Myocyte (in vitro differentiated cells): ENCODE data around the gene TGM6. TPM values are rescaled to one million over a fixed set of nuclear protein-coding genes. Genes with fewer than 3 reads are reported as not detected.
A peak's percentile ranks its signal among the peaks of the same experiment; 100 is the strongest.

ENCODE experiments used
- DNase-seq: peaks from one replicate; pipeline ENCODE4 v3.0.0-alpha.2; 2012; ENCODE audit warnings: low read depth
- total RNA-seq: library from RNA; depleted of rRNA; stranded (reverse); fragments of >200 nt; gene quantifications from 2 replicates; pipeline ENCODE4 v1.2.3, GENCODE V29; 2014

TGM6 gene
- total RNA-seq, 1 donor from 2014 or later = not detected

DNA sequence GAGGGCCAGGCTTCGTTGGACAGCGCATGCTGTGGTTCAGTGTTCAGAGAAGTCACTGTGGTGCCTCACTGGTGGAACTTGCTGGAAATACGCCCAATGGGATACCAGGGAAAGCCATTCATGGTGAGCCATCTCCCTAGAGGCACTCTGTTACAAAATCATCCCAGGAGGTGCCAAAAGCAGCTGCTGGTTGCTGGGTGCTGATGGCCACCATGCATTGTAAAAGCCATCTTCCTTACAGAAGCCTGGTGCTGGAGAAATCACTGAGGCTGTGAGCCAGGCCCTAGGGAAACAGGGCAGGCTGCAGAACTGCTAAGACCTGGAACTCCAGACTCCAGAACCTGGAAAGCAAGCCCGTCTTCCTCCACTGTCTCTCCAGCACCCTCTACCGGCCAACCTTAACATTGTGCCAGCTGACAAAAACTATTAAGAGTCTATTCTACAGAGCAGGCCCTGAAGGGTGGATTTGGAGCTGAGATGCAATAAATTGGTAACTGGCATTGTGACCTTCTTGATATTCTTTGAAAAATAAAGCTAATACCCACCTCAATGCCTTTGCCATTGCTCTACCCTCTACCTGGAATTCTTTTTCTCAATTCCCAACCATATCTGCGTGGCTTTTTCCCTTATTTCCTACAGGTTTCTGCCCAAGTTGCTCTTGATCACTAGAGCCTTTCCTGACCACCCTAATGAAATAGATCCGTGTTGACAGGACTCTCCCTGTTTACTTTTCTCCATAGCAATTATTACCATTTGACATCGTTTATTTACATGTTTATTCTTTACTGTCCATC lies 71.4 kb downstream of the TGM6 start:
- DNase-seq = peak; percentile 76

GRCh38 chr20:2453792-2454191 lies 73.1 kb downstream of the TGM6 start:
- DNase-seq = no peak

DNA sequence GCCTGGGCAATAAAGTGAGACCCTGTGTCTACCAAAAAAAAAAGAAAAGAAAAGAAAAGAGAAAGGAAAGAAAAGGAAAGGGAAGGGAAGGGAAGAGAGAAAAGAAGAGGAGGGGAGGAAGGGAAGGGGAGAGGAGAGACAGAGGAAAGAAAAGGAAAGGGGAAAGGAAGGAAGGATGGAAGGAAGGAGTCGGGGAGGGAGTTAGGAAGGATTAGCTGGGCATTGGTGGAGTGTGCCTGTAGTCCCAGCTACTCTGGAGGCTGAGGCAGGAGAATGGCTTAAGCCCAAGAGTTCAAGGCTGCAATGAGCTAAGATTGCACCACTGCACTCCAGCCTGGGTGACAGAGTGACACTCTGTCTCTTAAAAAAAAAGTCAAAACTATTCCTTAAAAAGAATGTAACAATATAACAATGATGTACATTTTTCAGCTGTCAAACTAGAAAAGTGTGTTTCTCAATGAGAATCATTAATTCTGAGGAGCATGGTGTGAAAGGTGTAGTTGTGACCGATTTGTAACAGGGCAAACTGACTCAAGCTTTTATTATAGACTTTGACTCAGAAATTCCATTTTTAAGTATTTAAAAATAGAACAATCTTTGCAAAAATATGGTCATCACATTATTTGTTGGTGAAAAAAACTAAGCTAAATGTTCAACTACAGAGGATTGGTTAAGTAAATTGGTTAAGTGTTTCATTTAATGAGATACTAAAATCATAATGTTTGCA lies 75.2 kb downstream of the TGM6 start:
- peak; percentile 3 for DNase-seq

GRCh38 chr20:2458919-2459499 lies 78.3 kb downstream of the TGM6 start:
- no peak for DNase-seq

DNA sequence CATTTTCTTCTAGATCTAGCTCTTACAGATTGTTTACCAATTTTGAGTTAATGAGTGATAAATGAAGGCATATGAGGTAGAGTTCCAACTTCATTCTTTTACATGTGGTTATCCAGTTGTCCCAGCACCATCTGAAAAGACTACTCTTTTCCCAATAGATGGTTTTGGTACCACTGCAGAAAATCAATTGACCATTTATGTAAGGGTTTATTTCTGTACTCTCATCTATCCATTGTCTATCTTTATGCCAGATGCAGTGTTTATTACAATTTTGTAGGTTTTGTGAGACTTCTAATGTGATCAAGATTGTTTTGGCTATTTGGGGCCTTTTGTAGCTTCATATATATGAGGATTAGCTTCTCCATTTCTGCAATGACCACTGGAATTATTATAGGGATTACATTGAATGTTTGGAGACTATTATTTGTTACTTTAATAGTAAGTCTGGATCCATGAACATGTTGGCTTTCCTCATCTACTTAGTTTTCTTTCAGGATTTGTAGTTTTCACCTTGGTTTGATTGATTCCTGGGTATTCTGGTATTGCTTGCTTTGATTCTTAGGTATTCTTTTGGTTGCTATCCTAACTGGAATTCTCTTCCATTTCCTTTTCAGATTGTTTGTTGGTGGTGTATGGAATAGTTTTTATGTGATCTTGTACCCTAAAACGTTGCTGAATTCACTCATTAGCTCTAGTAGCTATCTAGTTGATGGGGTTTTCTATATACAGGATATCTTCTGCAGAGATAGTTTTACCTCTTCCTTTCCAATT lies 79.5 kb downstream of the TGM6 start:
- no peak for DNase-seq

- DNase-seq = no peak
These were observed 80.2 kb downstream of the TGM6 start for GRCh38 chr20:2460752-2461424.

- no peak for DNase-seq
These were observed 81.8 kb downstream of the TGM6 start for GRCh38 chr20:2462484-2462883.

GRCh38 chr20:2463616-2464365 lies 83.1 kb downstream of the TGM6 start:
- DNase-seq = no peak

DNA sequence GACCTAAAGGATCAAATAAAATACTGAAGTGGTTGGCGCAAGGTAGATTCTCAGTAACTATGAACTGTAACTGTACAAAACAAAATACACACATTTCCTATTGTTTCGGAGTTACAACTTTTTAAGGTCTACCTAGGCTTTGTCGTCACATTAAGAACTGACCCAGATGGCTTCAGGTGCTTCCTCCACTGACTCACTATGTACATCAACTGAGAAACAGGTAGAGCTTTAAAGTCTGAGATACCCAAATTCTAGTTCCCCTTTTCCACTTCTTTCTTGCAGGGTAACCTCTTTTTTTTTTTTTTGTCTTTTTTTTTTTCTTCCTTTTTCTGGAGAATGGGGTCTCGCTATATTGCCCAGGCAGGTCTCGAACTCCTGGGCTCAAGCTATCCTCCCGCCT lies 84.4 kb downstream of the TGM6 start:
- no peak for DNase-seq

GRCh38 chr20:2467412-2467811 lies 86.7 kb downstream of the TGM6 start:
- DNase-seq = no peak

GRCh38 chr20:2468581-2469407 lies 88.1 kb downstream of the TGM6 start:
- no peak for DNase-seq

GRCh38 chr20:2469991-2470422 lies 89.3 kb downstream of the TGM6 start:
- peak; percentile 51 for DNase-seq

GRCh38 chr20:2470423-2471193 lies 89.9 kb downstream of the TGM6 start, which contains the start of gene SNRPB:
Gene SNRPB, minus strand, starts transcription at chr20:2470789. Its CDS starts 99 bp downstream, at chr20:2470690.
- DNase-seq = peak; percentile 98

DNA sequence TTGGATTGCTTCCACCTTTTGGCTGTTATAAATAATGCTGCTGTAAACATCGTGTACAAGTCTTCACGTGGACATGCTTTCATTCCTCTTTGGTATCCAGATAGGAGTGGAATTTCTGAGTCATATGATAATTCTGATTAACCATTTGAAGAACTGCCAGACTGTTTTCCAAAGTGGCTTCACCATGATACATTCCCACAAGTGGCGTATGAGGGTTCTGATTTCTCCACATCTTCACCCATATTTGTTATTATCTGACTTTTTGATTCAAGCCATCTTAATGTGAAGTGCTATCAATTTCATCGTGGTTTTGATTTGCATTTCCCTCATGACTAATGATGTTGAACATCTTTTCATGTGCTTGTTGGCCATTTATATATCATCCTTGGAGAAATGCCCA lies 92.8 kb downstream of the TGM6 start:
- peak; percentile 41 for DNase-seq

DNA sequence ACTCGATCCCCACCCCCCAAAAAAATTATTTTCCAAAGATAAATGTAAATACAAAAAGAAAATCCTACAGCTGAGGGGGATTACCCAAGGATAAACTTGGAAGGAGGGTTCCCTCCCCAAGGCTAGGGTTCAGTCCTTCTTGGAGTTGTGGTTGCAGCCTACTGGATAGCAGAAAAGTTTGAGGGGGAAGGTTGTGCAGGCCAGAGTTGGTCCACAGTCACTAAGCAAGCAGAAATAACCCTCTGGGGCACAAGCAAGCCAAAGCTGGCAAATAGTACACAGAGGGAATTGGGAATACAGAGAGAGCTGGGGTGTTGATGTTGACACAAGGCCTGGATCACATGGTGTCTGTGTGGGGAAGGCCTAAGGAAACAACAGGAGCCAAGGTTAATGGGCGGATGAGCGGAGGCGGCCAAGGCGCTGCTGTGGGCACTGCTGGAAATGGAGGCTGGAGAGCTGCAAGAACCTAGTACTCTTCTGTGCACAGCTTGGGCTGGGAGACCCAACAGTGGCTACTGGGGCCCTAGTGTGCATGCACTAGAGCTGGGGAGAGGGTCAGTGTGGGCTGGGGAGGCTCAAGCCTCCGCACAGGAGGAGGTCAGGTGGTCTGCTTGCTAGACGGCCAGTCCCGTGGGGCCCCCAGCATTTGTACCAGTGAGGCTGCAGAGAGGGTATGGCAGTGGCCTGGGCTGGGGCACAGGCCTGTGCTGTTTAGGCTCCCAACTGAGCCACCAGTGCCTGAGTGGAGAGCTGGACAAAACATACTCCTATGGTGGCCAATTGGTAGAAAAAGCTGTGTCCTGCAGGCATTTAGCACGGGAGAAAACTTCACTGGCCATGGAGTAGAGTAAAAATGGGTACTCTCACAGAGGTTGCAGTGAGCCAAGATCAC lies 95.4 kb downstream of the TGM6 start:
- no peak for DNase-seq

- no peak for DNase-seq
These were observed 96.3 kb downstream of the TGM6 start for GRCh38 chr20:2476742-2477615.
